Ascending aorta (tissue), 2 donors: ENCODE measurements around the gene CNGA2. TPM values are rescaled to one million over a fixed set of nuclear protein-coding genes. Genes with fewer than 3 reads are reported as not detected.
A peak's percentile ranks its signal among the peaks of the same experiment; 100 is the strongest.

Experiments used
- DNase-seq, 2 donors: peaks; one replicate each; pipeline ENCODE4 v3.0.0-alpha.2; 2019; ENCODE audit warnings: low spot score in 2 of 2
- H3K27ac ChIP-seq, 2 donors: fragments of 200-600 bp; sonication (generic); one replicate each; pipeline ENCODE4 v1.5.1; 2016 to 2017; ENCODE audit warnings: mild to moderate bottlenecking in 1 of 2
- H3K27me3 ChIP-seq: fragments of 200-600 bp; sonication (generic); one replicate; pipeline ENCODE4 v1.5.1; 2017
- H3K36me3 ChIP-seq, 2 donors: fragments of 200-600 bp; sonication (generic); one replicate each; pipeline ENCODE4 v1.5.1; 2016
- H3K4me1 ChIP-seq, 2 donors: fragments of 200-600 bp; sonication (generic); one replicate each; pipeline ENCODE4 v1.5.1; 2016 to 2017; ENCODE audit warnings: mild to moderate bottlenecking in 1 of 2
- H3K4me3 ChIP-seq, 2 donors: fragments of 200-600 bp; sonication (generic); one replicate each; pipeline ENCODE4 v1.5.1; 2016 to 2017; ENCODE audit warnings: mild to moderate bottlenecking in 1 of 2
- H3K9me3 ChIP-seq, 2 donors: fragments of 200-600 bp; sonication (generic); one replicate each; pipeline ENCODE4 v1.5.1; 2016
- CTCF ChIP-seq, 3 experiments: fragments of 200-600 bp in 2 of 3; fragments of 450-650 bp in 1 of 3; sonication (generic) in 2 of 3; IDR thresholded peaks; one replicate each; pipeline ENCODE4 v1.5.1; 2016 to 2019; ENCODE audit warnings: antibody characterized with exemption in 3 of 3, mild to moderate bottlenecking in 1 of 3, moderate library complexity in 1 of 3
- intact Hi-C: fragments of 100-400 bp; cut with DNase I; formaldehyde crosslinking; loops from one replicate; pipeline ENCODE4 v1.15.1; 2023
- total RNA-seq: library from RNA; depleted of rRNA; stranded (reverse); fragments of >200 nt; gene quantifications from one replicate; pipeline ENCODE4 v1.1.0, GENCODE V29; 2016

CNGA2 gene
- total RNA-seq, 1 donor from 2014 or later = not detected

GRCh38 chrX:151712253-151712652, 22.3 kb upstream of the CNGA2 start:
- H3K4me1 ChIP-seq = no peaks in the 10 kb centered on the region
- H3K27ac ChIP-seq = no peak overlapping the region
- no peak for DNase-seq
- no peaks in the 10 kb centered on the region for H3K9me3 ChIP-seq
- TF ChIP-seq CTCF (IDR thresholded peaks at IDR 0.05) = no peak
- no peak overlapping the region for H3K4me3 ChIP-seq
- intact Hi-C loops = no loop called here
- H3K36me3 ChIP-seq = no peaks in the 10 kb centered on the region
- no peaks in the 10 kb centered on the region for H3K27me3 ChIP-seq

GRCh38 chrX:151713849-151714248, 20.7 kb upstream of the CNGA2 start:
- Histone ChIP-seq H3K4me1 (no peaks in the 10 kb centered on the region), H3K27ac (no peak overlapping the region), H3K27me3 (no peaks in the 10 kb centered on the region), H3K36me3 (no peaks in the 10 kb centered on the region), H3K4me3 (no peak overlapping the region), H3K9me3 (no peaks in the 10 kb centered on the region)
- intact Hi-C loops = no loop called here
- TF ChIP-seq CTCF (IDR thresholded peaks at IDR 0.05) = peak in 1 of 3 experiments; percentile 38
- DNase-seq = no peak

- intact Hi-C loops = no loop called here
- no peak for DNase-seq
- H3K9me3 ChIP-seq = no peaks in the 10 kb centered on the region
- H3K27ac ChIP-seq = no peak overlapping the region
- no peaks in the 10 kb centered on the region for H3K27me3 ChIP-seq
- no peaks in the 10 kb centered on the region for H3K4me1 ChIP-seq
- no peak for TF ChIP-seq CTCF (IDR thresholded peaks at IDR 0.05)
- no peak overlapping the region for H3K4me3 ChIP-seq
- no peaks in the 10 kb centered on the region for H3K36me3 ChIP-seq
Observed at GRCh38 chrX:151714362-151714761, 20.2 kb upstream of the CNGA2 start.

GRCh38 chrX:151715752-151716151, 18.8 kb upstream of the CNGA2 start, which contains the start of gene FATE1:
Gene FATE1 (plus strand): TSS chrX:151716035. CDS start chrX:151716120, 85 bp downstream.
- DNase-seq = no peak
- H3K4me1 ChIP-seq = no peaks in the 10 kb centered on the region
- no peaks in the 10 kb centered on the region for H3K9me3 ChIP-seq
- no peak within 1 kb of the TSS for H3K4me3 ChIP-seq
- no peak for TF ChIP-seq CTCF (IDR thresholded peaks at IDR 0.05)
- no peaks in the 10 kb centered on the region for H3K36me3 ChIP-seq
- H3K27me3 ChIP-seq = no peaks in the 10 kb centered on the region
- intact Hi-C loops = no loop called here
- no peak within 1 kb of the TSS for H3K27ac ChIP-seq

- DNase-seq = no peak
- H3K36me3 ChIP-seq = no peaks in the 10 kb centered on the region
- TF ChIP-seq CTCF (IDR thresholded peaks at IDR 0.05) = no peak
- intact Hi-C loops = no loop called here
- no peak overlapping the region for H3K27ac ChIP-seq
- H3K4me3 ChIP-seq = no peak overlapping the region
- no peaks in the 10 kb centered on the region for H3K27me3 ChIP-seq
- H3K9me3 ChIP-seq = no peaks in the 10 kb centered on the region
- no peaks in the 10 kb centered on the region for H3K4me1 ChIP-seq
Observed at GRCh38 chrX:151722241-151722846, 12.2 kb upstream of the CNGA2 start.
